HepG2 (cell line): ENCODE results near the gene RAB20. TPM values are rescaled to one million over a fixed set of nuclear protein-coding genes. Genes with fewer than 3 reads are reported as not detected.

Experiments
- AGO1 ChIP-seq: fragments of 200-400 bp; formaldehyde crosslinking; IDR thresholded peaks from 2 replicates; pipeline ENCODE4 v1.6.1; 2017; ENCODE audit warnings: mild to moderate bottlenecking, low read depth, low read length, moderate library complexity; ENCODE audit not compliant: poor library complexity, severe bottlenecking
- DRAP1 ChIP-seq: IDR thresholded peaks from 2 replicates; pipeline ENCODE4 v1.6.1; 2016; ENCODE audit warnings: missing genetic modification reagents, missing compliant biosample characterization
- FOSL2 ChIP-seq: sonication (generic); formaldehyde crosslinking; IDR thresholded peaks from 2 replicates; pipeline ENCODE4 v1.4.0; 2020; ENCODE audit warnings: missing genetic modification reagents
- FOXA3 ChIP-seq: IDR thresholded peaks from 2 replicates; pipeline ENCODE4 v1.6.1; 2016; ENCODE audit warnings: missing genetic modification reagents, missing compliant biosample characterization
- GABPB1 ChIP-seq: IDR thresholded peaks from 2 replicates; pipeline ENCODE4 v1.6.1; 2016; ENCODE audit warnings: mild to moderate bottlenecking, missing genetic modification reagents, moderate library complexity, missing compliant biosample characterization
- GATAD2A ChIP-seq: IDR thresholded peaks from 2 replicates; pipeline ENCODE4 v1.6.1; 2016
- HNRNPL ChIP-seq: fragments of 200-400 bp; formaldehyde crosslinking; IDR thresholded peaks from 2 replicates; pipeline ENCODE4 v1.6.1; 2017; ENCODE audit warnings: mild to moderate bottlenecking, low read depth, low read length
- JUN ChIP-seq: sonication (generic); formaldehyde crosslinking; IDR thresholded peaks from 2 replicates; pipeline ENCODE4 v1.4.0; 2020; ENCODE audit warnings: mild to moderate bottlenecking, missing genetic modification reagents
- MEIS2 ChIP-seq: sonication (generic); formaldehyde crosslinking; IDR thresholded peaks from 2 replicates; pipeline ENCODE4 v1.9.0; 2021; ENCODE audit warnings: mild to moderate bottlenecking, missing genetic modification reagents
- NFE2L2 ChIP-seq: fragments of 150-350 bp; IDR thresholded peaks from 2 replicates; pipeline ENCODE4 v1.6.1; 2014; ENCODE audit warnings: low read length
- NFKBIZ ChIP-seq: IDR thresholded peaks from 2 replicates; pipeline ENCODE4 v1.6.1; 2018; ENCODE audit warnings: missing genetic modification reagents, missing compliant biosample characterization
- PATZ1 ChIP-seq: sonication (generic); formaldehyde crosslinking; IDR thresholded peaks from 2 replicates; pipeline ENCODE4 v1.4.0; 2020; ENCODE audit warnings: missing genetic modification reagents
- RARA ChIP-seq: IDR thresholded peaks from 2 replicates; pipeline ENCODE4 v1.6.1; 2016; ENCODE audit warnings: missing genetic modification reagents, missing compliant biosample characterization
- RXRB ChIP-seq: IDR thresholded peaks from 2 replicates; pipeline ENCODE4 v1.6.1; 2016; ENCODE audit warnings: borderline replicate concordance, missing genetic modification reagents, missing compliant biosample characterization
- SAP130 ChIP-seq: IDR thresholded peaks from 2 replicates; pipeline ENCODE4 v1.6.1; 2016; ENCODE audit warnings: low read depth
- SMC3 ChIP-seq: IDR thresholded peaks from 2 replicates; pipeline ENCODE4 v1.6.1; 2011; ENCODE audit warnings: low read length, improper control_type of control experiment
- ZBTB38 ChIP-seq: sonication (generic); formaldehyde crosslinking; IDR thresholded peaks from 2 replicates; pipeline ENCODE4 v1.5.1; 2020; ENCODE audit warnings: mild to moderate bottlenecking, missing genetic modification reagents
- ZBTB7B ChIP-seq: sonication (generic); formaldehyde crosslinking; IDR thresholded peaks from 2 replicates; pipeline ENCODE4 v1.4.0; 2020; ENCODE audit warnings: missing genetic modification reagents
- ZNF12 ChIP-seq: sonication (generic); formaldehyde crosslinking; IDR thresholded peaks from 2 replicates; pipeline ENCODE4 v1.5.0; 2020; ENCODE audit warnings: missing genetic modification reagents
- ZNF280B ChIP-seq: sonication (generic); formaldehyde crosslinking; IDR thresholded peaks from 2 replicates; pipeline ENCODE4 v1.5.0; 2020; ENCODE audit warnings: missing genetic modification reagents, mild to moderate bottlenecking, borderline replicate concordance
- ZNF383 ChIP-seq: sonication (generic); formaldehyde crosslinking; IDR thresholded peaks from 2 replicates; pipeline ENCODE4 v1.4.0; 2020; ENCODE audit warnings: missing genetic modification reagents, mild to moderate bottlenecking, borderline replicate concordance
- polyA plus RNA-seq, 8 experiments: library from polyadenylated mRNA; depleted of rRNA in 3 of 8; stranded (reverse) in 7 of 8; unstranded in 1 of 8; fragments of >200 nt; fragmentation: Illumina TruSeq in 4 of 8; extraction: Trizol in 4 of 8; gene quantifications; 2 replicates each; pipeline versions ENCODE4 v1.2.1 to v1.2.3, GENCODE V29; 2011 to 2016; ENCODE audit warnings: low read depth in 4 of 8, missing spikeins in 1 of 8, mixed read lengths in 1 of 8; ENCODE audit not compliant: insufficient read depth in 1 of 8
- total RNA-seq, 5 experiments: library from RNA; depleted of rRNA; stranded (reverse); fragments of >200 nt; fragmentation: Illumina TruSeq; extraction: Trizol; gene quantifications; 2 replicates each; pipeline ENCODE4 v1.2.3, GENCODE V29; 2016; ENCODE audit warnings: low read depth in 1 of 5
- TF ChIP-seq, protein P1 (sequence below): sonication (generic); formaldehyde crosslinking; IDR thresholded peaks from 2 replicates; pipeline ENCODE4 v1.4.0; 2020; ENCODE audit warnings: missing genetic modification reagents
- TF ChIP-seq, protein P2 (sequence below): sonication (generic); formaldehyde crosslinking; IDR thresholded peaks from 2 replicates; pipeline ENCODE4 v1.5.0; 2020; ENCODE audit warnings: mild to moderate bottlenecking, missing genetic modification reagents, borderline replicate concordance

Gene RAB20
- total and polyA plus RNA-seq, 2 of the 13 experiments (the other 11 are each of a cell fraction or from before 2014, with no cell fraction given) = 15.6 to 30.5 TPM

GRCh38 chr13:110557610-110558305 lies 3.8 kb downstream of the RAB20 start (continued):
- TF ChIP-seq JUN (CRISPR knock-in tag) = no peak
- no peak for TF ChIP-seq AGO1
- TF ChIP-seq, protein P1, sequence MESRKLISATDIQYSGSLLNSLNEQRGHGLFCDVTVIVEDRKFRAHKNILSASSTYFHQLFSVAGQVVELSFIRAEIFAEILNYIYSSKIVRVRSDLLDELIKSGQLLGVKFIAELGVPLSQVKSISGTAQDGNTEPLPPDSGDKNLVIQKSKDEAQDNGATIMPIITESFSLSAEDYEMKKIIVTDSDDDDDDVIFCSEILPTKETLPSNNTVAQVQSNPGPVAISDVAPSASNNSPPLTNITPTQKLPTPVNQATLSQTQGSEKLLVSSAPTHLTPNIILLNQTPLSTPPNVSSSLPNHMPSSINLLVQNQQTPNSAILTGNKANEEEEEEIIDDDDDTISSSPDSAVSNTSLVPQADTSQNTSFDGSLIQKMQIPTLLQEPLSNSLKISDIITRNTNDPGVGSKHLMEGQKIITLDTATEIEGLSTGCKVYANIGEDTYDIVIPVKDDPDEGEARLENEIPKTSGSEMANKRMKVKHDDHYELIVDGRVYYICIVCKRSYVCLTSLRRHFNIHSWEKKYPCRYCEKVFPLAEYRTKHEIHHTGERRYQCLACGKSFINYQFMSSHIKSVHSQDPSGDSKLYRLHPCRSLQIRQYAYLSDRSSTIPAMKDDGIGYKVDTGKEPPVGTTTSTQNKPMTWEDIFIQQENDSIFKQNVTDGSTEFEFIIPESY (CRISPR knock-in tag) = peak; percentile 90
- TF ChIP-seq, protein P2, sequence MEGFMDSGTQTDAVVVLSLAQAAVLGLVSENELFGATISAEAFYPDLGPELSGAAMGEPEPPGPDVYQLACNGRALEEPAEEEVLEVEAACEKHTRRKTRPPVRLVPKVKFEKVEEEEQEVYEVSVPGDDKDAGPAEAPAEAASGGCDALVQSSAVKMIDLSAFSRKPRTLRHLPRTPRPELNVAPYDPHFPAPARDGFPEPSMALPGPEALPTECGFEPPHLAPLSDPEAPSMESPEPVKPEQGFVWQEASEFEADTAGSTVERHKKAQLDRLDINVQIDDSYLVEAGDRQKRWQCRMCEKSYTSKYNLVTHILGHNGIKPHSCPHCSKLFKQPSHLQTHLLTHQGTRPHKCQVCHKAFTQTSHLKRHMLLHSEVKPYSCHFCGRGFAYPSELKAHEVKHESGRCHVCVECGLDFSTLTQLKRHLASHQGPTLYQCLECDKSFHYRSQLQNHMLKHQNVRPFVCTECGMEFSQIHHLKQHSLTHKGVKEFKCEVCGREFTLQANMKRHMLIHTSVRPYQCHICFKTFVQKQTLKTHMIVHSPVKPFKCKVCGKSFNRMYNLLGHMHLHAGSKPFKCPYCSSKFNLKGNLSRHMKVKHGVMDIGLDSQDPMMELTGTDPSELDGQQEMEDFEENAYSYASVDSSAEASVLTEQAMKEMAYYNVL = 0 out of 2 replicates have a peak, but pooled peaks have one; percentile 37
- peak; percentile 28; the same call in 1 of the 2 replicates for TF ChIP-seq SAP130 (CRISPR knock-in tag)
- peak; percentile 14; the same call in 1 of the 2 replicates for TF ChIP-seq GABPB1
- no peak for TF ChIP-seq RXRB
- no peak for TF ChIP-seq NFKBIZ
- no peak for TF ChIP-seq ZBTB7B (CRISPR knock-in tag)
- peak; percentile 15; the same call in 1 of the 2 replicates for TF ChIP-seq FOSL2
- TF ChIP-seq RARA (CRISPR knock-in tag) = no peak
- TF ChIP-seq DRAP1 (CRISPR knock-in tag) = no peak
- peak; percentile 26; the same call in 1 of the 2 replicates for TF ChIP-seq GATAD2A (CRISPR knock-in tag)
- no peak for TF ChIP-seq FOXA3 (CRISPR knock-in tag)
- no peak for TF ChIP-seq ZNF280B (CRISPR knock-in tag)
- no peak for TF ChIP-seq ZNF12 (CRISPR knock-in tag)
- no peak for TF ChIP-seq NFE2L2
- TF ChIP-seq ZNF383 (CRISPR knock-in tag) = no peak
- TF ChIP-seq ZBTB38 = peak; percentile 53; the same call in 1 of the 2 replicates
- TF ChIP-seq HNRNPL = 0 out of 2 replicates have a peak, but pooled peaks have one; percentile 52
- TF ChIP-seq PATZ1 (CRISPR knock-in tag) = 0 out of 2 replicates have a peak, but pooled peaks have one; percentile 13
- TF ChIP-seq SMC3 = no peak
- 0 out of 2 replicates have a peak, but pooled peaks have one; percentile 6 for TF ChIP-seq MEIS2
